Measurements from ENCODE around the gene ITPR1.

ITPR1 gene

GRCh38 chr3:4599612-4600011 lies 106.5 kb downstream of the ITPR1 start:
- DNase-seq: no peak

- DNase-seq: no peak
Observed at GRCh38 chr3:4600493-4600892, 107.3 kb downstream of the ITPR1 start.

- DNase-seq: no peak
Observed at GRCh38 chr3:4601892-4602291, 108.7 kb downstream of the ITPR1 start.

GRCh38 chr3:4604693-4605092 lies 111.5 kb downstream of the ITPR1 start:
- DNase-seq: no peak

- DNase-seq: no peak
Observed at GRCh38 chr3:4606911-4607310, 113.8 kb downstream of the ITPR1 start.

GRCh38 chr3:4613366-4613765 lies 120.2 kb downstream of the ITPR1 start:
- DNase-seq: no peak

GRCh38 chr3:4614070-4614469 lies 120.9 kb downstream of the ITPR1 start:
- no peak for DNase-seq

- no peak for DNase-seq
Observed at GRCh38 chr3:4614927-4615326, 121.8 kb downstream of the ITPR1 start.

- DNase-seq: no peak
Observed at GRCh38 chr3:4615750-4616149, 122.6 kb downstream of the ITPR1 start.

GRCh38 chr3:4623421-4623999 lies 130.4 kb downstream of the ITPR1 start:
- no peak for DNase-seq

GRCh38 chr3:4627651-4628375 lies 134.7 kb downstream of the ITPR1 start:
- no peak for DNase-seq

GRCh38 chr3:4629095-4630007 lies 136.2 kb downstream of the ITPR1 start:
- DNase-seq: no peak

GRCh38 chr3:4633078-4634004 lies 140.2 kb downstream of the ITPR1 start:
- DNase-seq: peak; percentile 35

GRCh38 chr3:4634894-4635293 lies 141.7 kb downstream of the ITPR1 start:
- DNase-seq: no peak

- no peak for DNase-seq
Observed at GRCh38 chr3:4637265-4637664, 144.1 kb downstream of the ITPR1 start.

GRCh38 chr3:4641863-4642563 lies 148.9 kb downstream of the ITPR1 start:
- no peak for DNase-seq

GRCh38 chr3:4642611-4643010 lies 149.5 kb downstream of the ITPR1 start:
- no peak for DNase-seq

GRCh38 chr3:4643904-4644547 lies 150.9 kb downstream of the ITPR1 start:
- no peak for DNase-seq

- DNase-seq: no peak
Observed at GRCh38 chr3:4644951-4645350, 151.8 kb downstream of the ITPR1 start.

- DNase-seq: no peak
Observed at GRCh38 chr3:4645468-4645867, 152.3 kb downstream of the ITPR1 start.

- DNase-seq: no peak
Observed at GRCh38 chr3:4647411-4647810, 154.3 kb downstream of the ITPR1 start.

Data from NCI-H446 treated with DMSO at 0.1 percent for 48 hours (cell line).